ENCODE data around the gene HOXB3. TPM values are rescaled to one million over a fixed set of nuclear protein-coding genes. Genes with fewer than 3 reads are reported as not detected.

Gene HOXB3
- total RNA-seq, 1 experiment from 2014 or later: not detected

GRCh38 chr17:48636177-48637018 lies 46.4 kb upstream of the HOXB3 start:
- no peak overlapping the region for H3K14ac ChIP-seq (ENCODE audit: insufficient read depth, low read length)
- H3K4me1 ChIP-seq (ENCODE audit: insufficient read depth, low read length): no peaks in the 10 kb centered on the region; the same call in 1 of the 2 replicates
- Mint-ChIP-seq H3K4me3 (no peak overlapping the region), H3K27me3 (ENCODE audit: low read depth) (peaks cover 100% of the 10 kb centered on the region), H3K36me3 (ENCODE audit: insufficient read depth in 1 of 3, low read depth in 3 of 3) (peaks cover 0 to 1% (median 0%) of the 10 kb centered on the region in 3 experiments; a peak in 2 of 7 replicates), H3K4me1 (peaks cover 3 to 10% of the 10 kb centered on the region in 2 experiments; a peak in 3 of 4 replicates), H3K9me3 (peaks cover 4 to 11% of the 10 kb centered on the region in 2 experiments; a peak in 4 of 5 replicates), H3K27ac (no peak overlapping the region)
- H2BK120ac ChIP-seq (ENCODE audit: low read depth, low read length, poor library complexity, severe bottlenecking): no peak overlapping the region
- H3K23me2 ChIP-seq (ENCODE audit: insufficient read length, low read depth, low read length, poor library complexity, severe bottlenecking): no peaks in the 10 kb centered on the region
- no peaks in the 10 kb centered on the region for H3K9me3 ChIP-seq (ENCODE audit: control insufficient read depth, low read depth, low read length)
- no peak overlapping the region for H2AK5ac ChIP-seq (ENCODE audit: insufficient read length, low read length)
- no peak overlapping the region for H2BK12ac ChIP-seq (ENCODE audit: insufficient read length, low read depth, low read length)
- no peak overlapping the region for H3K23ac ChIP-seq (ENCODE audit: insufficient read length, low read depth, low read length)
- H2BK15ac ChIP-seq (ENCODE audit: low read depth, low read length): no peak overlapping the region
- peaks cover 97% of the 10 kb centered on the region for H3K27me3 ChIP-seq (ENCODE audit: insufficient read depth, low read length)
- peak; percentile 77 for TF ChIP-seq CTCF (conservative IDR thresholded peaks at IDR 0.05)
- no peak overlapping the region for H3K27ac ChIP-seq (ENCODE audit: insufficient read length, low read depth, low read length)
- no peak overlapping the region for H4K8ac ChIP-seq (replicated peaks; ENCODE audit: insufficient read length, low read depth, low read length)
- H3K18ac ChIP-seq (ENCODE audit: insufficient read length, low read depth, low read length): no peak overlapping the region
- no peak overlapping the region for H2BK5ac ChIP-seq (ENCODE audit: insufficient read length, low read length)
- peak; percentile 99 for DNase-seq
- H2AFZ ChIP-seq (ENCODE audit: low read length): no peak overlapping the region
- no peak overlapping the region for H3K9ac ChIP-seq (ENCODE audit: extremely low read depth, insufficient read length, low read length)
- no peak overlapping the region for H3K56ac ChIP-seq (ENCODE audit: insufficient read length, low read depth, low read length)
- no peak overlapping the region for H4K91ac ChIP-seq (ENCODE audit: insufficient read length, low read depth, low read length)
- H4K5ac ChIP-seq (ENCODE audit: insufficient read length, low read depth, low read length): no peak overlapping the region
- H3K79me2 ChIP-seq (ENCODE audit: insufficient read depth, low read length): no peaks in the 10 kb centered on the region; the same call in 1 of the 2 replicates
- H3K79me1 ChIP-seq (ENCODE audit: insufficient read depth, low read depth, low read length, poor library complexity, severe bottlenecking): no peaks in the 10 kb centered on the region
- no CpG with 5 or more reads among the region's 39 CpGs for WGBS (ENCODE audit: extremely low coverage, insufficient read length, low lambda C conversion rate)
- no peak overlapping the region for H3T11ph ChIP-seq (ENCODE audit: low read length)
- H2BK20ac ChIP-seq (ENCODE audit: low read depth, low read length, poor library complexity, severe bottlenecking): no peak overlapping the region
- H3K4ac ChIP-seq (ENCODE audit: low read depth, low read length): no peak overlapping the region
- no peak overlapping the region for H3K4me2 ChIP-seq (ENCODE audit: insufficient read depth, insufficient read length, low read length)
- H4K20me1 ChIP-seq (ENCODE audit: control insufficient read depth, insufficient read depth, insufficient read length): no peaks in the 10 kb centered on the region
